ENCODE measurements around the gene PAX9.

DNA sequence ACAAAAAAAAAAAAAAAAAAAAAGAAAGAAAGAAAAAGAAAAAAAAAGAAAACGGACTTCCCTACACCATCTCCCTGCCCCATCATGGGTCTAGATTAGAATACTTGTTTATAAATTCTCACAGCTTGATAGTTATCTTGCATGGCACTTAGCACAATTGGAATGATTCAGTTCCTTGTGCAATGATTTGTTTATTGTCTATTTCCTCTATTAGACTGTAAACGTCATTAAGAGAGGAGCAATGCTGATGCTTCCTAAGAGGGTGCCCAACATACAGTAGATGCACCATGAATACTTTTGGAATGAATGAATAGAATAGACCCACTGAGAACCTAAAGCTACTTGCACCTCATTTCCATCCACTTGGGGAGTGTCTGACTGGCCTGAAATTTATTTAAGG is 40.8 kb downstream of the PAX9 start:
- TF ChIP-seq, protein P1, sequence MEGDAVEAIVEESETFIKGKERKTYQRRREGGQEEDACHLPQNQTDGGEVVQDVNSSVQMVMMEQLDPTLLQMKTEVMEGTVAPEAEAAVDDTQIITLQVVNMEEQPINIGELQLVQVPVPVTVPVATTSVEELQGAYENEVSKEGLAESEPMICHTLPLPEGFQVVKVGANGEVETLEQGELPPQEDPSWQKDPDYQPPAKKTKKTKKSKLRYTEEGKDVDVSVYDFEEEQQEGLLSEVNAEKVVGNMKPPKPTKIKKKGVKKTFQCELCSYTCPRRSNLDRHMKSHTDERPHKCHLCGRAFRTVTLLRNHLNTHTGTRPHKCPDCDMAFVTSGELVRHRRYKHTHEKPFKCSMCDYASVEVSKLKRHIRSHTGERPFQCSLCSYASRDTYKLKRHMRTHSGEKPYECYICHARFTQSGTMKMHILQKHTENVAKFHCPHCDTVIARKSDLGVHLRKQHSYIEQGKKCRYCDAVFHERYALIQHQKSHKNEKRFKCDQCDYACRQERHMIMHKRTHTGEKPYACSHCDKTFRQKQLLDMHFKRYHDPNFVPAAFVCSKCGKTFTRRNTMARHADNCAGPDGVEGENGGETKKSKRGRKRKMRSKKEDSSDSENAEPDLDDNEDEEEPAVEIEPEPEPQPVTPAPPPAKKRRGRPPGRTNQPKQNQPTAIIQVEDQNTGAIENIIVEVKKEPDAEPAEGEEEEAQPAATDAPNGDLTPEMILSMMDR (IDR thresholded peaks at IDR 0.05), result no peak
- TF ChIP-seq POLR2A (IDR thresholded peaks at IDR 0.05), result no peak
